HG03469 (cell line): ENCODE measurements around the gene GRAMD2B.
"Not testable (repeated sequence)": the region's sequence is repeated elsewhere in the genome, so short reads cannot be mapped to it uniquely, and the experiment has no call there.

ENCODE experiments used
- ATAC-seq: cut with Tn5 transposase; IDR thresholded peaks from one replicate; pipeline ENCODE4 v1.9.1; 2021; ENCODE audit warnings: mild to moderate bottlenecking, moderate library complexity, moderate number of reproducible peaks; ENCODE audit not compliant: unreplicated experiment

Gene GRAMD2B

GRCh38 chr5:126446498-126447224, 23.5 kb downstream of the GRAMD2B start:
- peak; percentile 18 for ATAC-seq

- ATAC-seq: no peak
Measured at GRCh38 chr5:126448720-126449119, 25.5 kb downstream of the GRAMD2B start.

DNA sequence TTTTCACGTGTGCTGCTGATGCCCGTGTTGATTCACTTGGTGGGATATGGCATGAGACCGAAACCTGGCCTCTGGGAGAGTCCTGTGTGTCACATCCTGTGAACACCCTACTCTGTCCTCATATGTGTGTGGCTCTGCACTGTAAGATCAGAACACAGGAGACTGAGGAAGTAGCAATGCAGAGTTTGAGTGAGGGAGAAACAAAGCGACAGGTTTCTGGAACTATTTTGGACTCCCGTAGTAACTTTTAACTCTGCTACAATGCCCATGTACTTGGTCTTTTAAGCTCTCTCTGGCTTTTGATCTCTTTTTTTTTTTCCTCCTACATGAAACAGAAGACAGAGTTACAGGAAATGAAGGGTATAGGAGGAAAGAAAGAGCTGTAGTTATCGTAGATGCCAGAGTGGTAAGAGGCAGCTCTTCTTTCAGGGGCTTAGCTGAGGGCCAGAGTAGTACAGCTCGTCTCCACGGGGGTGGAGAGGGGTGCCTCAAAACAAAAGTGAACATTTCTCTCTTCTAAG, 26.6 kb downstream of the GRAMD2B start:
- peak; percentile 92 for ATAC-seq

DNA sequence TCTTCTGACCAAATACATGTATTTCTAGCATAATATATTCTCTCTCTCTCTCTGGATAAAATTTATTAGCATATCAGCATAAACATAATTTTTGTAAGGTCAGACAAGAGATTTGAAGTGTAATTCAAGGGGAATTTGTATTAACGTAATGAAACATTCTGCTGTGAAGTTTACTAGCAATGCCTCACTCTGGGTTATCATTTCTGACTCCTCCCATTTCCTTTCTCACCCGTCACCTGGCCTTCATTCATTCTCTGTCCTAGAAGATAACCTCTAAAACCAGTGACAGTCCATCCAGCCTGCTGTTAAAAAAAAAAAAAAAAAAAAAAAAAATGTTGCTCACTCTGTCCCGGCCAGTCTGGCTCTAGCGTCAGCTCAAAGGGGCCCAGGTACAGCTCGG, 27.1 kb downstream of the GRAMD2B start:
- no peak for ATAC-seq

DNA sequence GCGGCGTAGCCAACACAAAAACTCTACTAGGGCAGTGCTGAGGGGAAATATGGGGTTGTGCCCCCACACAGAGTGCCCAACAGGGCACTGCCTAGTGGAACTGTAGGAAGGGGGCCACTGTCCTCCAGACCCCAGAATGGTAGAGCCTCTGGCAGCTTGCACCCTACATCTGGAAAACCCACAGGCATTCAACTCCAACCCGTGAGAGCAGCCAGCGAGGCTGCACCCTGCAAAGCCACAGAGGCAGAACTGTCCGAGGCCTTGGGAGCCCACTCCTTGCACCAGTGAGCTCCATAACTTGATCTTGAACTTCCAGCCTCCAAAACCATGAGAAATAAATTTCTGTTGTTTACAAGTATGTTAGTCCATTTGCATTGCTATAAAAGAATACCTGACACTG, 27.7 kb downstream of the GRAMD2B start:
- no peak for ATAC-seq

DNA sequence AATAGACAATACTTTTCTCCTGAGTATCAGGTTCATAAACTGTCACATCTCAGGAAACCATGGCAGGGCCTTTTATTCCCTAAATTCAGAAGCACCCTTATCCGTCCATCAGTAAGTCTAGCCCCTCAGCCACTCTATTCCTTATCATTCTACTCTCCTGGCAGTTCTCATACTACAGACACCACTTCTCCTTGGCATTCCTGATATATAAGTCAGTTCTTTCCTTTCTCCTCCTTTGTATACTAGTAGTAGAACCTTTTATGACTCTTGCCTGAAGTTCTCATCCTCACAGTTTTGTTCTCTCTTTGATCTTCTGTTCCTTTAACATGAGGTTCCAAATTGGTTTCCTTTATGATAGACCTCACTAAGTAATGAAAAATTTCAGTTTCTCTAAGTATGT, 29.3 kb downstream of the GRAMD2B start:
- no peak for ATAC-seq

DNA sequence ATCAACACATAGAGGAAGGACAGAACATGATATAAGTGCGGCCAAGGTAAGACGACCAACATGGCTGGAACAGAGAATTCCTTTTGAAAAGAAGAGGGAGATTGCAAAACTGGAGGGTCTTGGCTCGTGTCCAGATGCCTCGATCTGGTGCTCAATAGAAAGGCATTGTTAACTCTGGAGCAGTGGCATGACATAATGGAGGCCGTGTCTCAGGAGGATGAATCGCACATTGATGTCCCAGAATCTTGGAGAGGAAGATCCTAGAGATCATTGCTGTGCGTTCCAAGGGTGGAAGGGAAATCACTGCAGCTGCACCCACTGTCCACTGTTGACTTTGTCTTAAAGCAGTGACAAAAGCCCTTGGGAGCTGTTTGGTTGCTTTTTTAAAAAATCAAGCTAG, 30.9 kb downstream of the GRAMD2B start:
- ATAC-seq: no peak

GRCh38 chr5:126454535-126454934, 31.3 kb downstream of the GRAMD2B start:
- no peak for ATAC-seq

DNA sequence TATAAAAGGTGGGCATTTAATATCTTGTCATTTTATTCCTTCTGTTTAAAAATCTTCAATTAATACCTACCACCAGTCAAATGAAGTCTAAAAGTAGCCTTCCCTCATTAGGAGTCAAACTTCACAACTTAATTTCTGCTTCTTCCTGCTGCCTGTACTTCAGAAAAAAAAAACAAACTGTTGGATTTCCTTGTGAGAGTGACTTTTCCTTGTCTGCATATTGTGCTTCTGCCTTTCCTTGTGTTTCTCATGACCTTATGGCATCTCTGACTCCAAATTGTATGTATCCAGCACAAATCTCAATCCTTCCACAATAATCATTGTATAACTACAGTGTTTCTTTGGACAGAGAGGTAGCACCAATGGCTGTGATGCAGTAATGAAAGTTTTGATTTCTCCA, 32.1 kb downstream of the GRAMD2B start:
- no peak for ATAC-seq

- no peak for ATAC-seq
Measured at GRCh38 chr5:126455728-126456127, 32.5 kb downstream of the GRAMD2B start.

DNA sequence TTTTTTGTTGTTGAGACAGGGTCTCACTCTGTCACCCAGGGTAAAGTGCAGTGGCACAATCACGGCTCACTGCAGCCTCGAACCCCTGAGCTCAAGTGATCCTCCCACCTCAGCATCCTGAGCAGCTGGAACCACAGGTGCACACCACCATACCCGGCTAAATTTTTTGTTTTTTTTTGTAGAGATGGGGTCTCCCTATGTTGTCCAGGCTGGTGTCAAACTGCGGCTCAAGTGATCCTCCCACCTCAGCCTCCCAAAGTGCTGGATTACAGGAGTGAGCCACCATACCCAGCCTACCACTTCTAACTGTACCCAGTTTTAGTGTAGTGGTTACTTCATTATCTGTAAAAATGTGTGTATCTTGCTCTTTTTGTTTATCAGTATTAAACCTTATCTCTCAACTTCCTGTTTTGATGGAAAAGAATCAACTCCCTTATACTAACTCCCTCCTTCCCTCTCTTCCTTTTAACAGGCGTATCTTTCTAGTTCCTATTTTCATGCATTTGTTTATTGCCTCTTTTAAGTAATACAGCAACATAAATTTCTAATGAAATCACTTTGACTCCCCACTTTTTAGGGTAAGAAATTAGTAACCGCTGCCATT, 33.1 kb downstream of the GRAMD2B start:
- ATAC-seq: no peak

DNA sequence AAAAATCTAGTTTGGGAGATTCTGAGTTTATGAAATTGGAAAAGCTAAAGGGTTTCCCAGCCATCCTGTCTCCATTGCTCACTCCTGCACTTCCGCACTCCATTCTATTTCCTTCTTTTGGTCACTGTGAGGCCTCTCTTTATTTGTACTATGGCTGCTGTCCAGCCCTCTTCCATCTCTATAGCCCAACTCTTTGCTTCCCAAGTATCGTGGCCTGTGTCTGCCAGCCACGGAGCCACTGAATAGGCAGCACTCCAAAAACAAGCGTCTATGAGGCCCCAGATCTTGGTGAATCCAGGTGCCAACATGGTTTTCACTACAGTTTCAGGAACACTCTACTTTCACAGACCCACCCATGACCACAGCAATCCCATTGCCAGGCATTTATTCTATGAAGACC, 37.2 kb downstream of the GRAMD2B start:
- no peak for ATAC-seq

GRCh38 chr5:126460977-126461376, 37.8 kb downstream of the GRAMD2B start:
- no peak for ATAC-seq

DNA sequence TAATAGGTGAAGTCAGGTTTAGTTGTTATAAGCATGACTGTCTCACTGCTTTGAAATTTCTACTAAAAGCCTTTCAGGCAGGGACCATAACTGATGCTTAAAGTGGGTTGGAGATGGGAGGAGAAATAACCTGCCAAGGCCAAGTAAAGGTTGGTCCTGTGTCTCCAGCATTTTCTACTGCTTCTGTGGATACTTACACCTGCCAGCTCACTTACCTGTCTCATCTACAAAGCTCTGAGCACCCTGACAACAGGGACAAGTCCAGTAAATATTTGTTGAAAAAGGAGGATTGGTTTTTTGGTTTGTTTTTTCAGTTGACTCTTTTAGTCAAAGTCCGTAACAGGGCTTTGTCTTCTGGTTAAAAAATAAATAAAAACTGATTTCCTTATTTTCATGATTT, 38.6 kb downstream of the GRAMD2B start:
- no peak for ATAC-seq

- peak; percentile 68 for ATAC-seq
Measured at GRCh38 chr5:126462239-126463014, 39.2 kb downstream of the GRAMD2B start.

GRCh38 chr5:126464016-126464415, 40.8 kb downstream of the GRAMD2B start:
- no peak for ATAC-seq

GRCh38 chr5:126464959-126465358, 41.8 kb downstream of the GRAMD2B start:
- no peak for ATAC-seq

- no peak for ATAC-seq
Measured at GRCh38 chr5:126468091-126468490, 44.9 kb downstream of the GRAMD2B start.

DNA sequence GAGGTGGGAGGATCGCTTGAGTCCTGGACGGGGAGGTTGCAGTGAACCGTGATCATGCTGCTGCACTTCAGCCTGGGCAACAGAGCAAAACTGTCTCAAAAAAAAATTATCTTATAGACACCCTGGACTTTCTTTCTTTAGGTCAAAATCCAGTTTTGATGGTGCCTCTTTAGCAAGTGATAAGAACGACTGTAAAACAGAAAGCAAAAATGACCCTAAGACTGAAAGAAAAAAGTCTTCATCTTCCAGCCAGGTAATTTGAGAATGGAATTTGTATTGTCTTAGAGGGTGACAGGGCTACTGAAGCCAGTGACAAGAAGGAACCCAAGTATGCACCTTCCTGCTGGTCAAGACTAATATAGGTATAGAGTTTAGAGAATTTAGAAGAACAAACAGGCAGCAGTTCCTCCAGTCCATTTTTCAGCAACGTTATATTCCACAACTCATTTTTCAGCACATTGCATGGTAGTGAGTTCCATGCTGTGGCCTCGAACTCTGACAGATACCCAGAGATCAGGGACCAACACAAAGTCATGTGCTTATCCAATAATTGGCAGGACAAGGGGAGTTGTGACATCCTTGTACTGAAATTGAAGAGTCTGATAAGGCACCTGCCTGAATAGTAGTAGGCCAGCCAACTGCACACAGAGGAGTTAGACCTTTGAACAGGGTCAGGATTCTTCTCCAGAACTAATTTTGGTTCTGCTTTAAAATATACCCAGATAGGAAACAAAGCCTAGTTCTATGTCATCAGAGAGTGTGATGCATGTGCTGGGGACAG, 46.5 kb downstream of the GRAMD2B start:
- no peak for ATAC-seq

- ATAC-seq: not testable (repeated sequence)
Measured at GRCh38 chr5:126470529-126470928, 47.3 kb downstream of the GRAMD2B start.

DNA sequence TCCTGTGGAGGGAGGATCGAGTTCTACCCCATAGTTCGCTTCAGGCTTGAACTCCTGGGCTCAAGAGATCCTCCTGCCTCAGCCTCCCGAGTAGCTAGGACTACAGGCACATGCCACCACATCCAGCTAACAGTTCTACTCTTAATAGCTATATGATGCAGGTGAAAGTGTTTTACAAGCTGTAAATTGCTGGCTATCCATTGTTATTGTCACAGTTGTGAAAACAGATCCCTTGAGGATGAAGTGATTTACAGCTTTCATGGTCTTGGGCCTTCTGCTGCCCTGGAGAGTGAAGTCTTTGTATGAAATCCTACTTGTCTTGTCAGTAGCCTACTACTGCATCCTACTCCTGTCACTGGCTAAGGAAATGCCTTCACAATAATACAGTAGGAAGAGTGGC, 48.0 kb downstream of the GRAMD2B start:
- ATAC-seq: no peak
